C4-2B (cell line): ENCODE results near the gene ATXN7L1.

Experiments used
- H3K27ac ChIP-seq: fragments of 450-650 bp; 2 replicates; pipeline ENCODE4 v1.5.1; 2017
- CTCF ChIP-seq: fragments of 450-650 bp; conservative IDR thresholded peaks from 2 replicates; pipeline ENCODE4 v1.5.1; 2017; ENCODE audit warnings: mild to moderate bottlenecking
- ZFX ChIP-seq: fragments of 450-650 bp; IDR thresholded peaks from 2 replicates; pipeline ENCODE4 v1.6.1; 2017

Gene ATXN7L1

GRCh38 chr7:105622106-105622731, 254.2 kb downstream of the ATXN7L1 start:
- TF ChIP-seq ZFX, result no peak
- TF ChIP-seq CTCF, result no peak
- H3K27ac ChIP-seq, result no peak overlapping the region

GRCh38 chr7:105621617-105622016, 254.8 kb downstream of the ATXN7L1 start:
- no peak overlapping the region for H3K27ac ChIP-seq

GRCh38 chr7:105621176-105621575, 255.2 kb downstream of the ATXN7L1 start:
- TF ChIP-seq ZFX (no peak), CTCF (no peak)
- no peak overlapping the region for H3K27ac ChIP-seq

More at GRCh38 chr7:105621617-105622016, 254.8 kb downstream of the ATXN7L1 start:
- no peak for TF ChIP-seq ZFX
- no peak for TF ChIP-seq CTCF

- H3K27ac ChIP-seq, result no peak overlapping the region
- TF ChIP-seq ZFX (no peak), CTCF (no peak)
These were observed 256.8 kb downstream of the ATXN7L1 start for GRCh38 chr7:105619590-105619989.

GRCh38 chr7:105618016-105618296, 258.4 kb downstream of the ATXN7L1 start:
- H3K27ac ChIP-seq, result no peak overlapping the region
- TF ChIP-seq ZFX (no peak), CTCF (no peak)

- no peak overlapping the region for H3K27ac ChIP-seq
- TF ChIP-seq CTCF (no peak), ZFX (no peak)
These were observed 259.0 kb downstream of the ATXN7L1 start for GRCh38 chr7:105617280-105618015.

- no peak overlapping the region for H3K27ac ChIP-seq
- no peak for TF ChIP-seq ZFX
- TF ChIP-seq CTCF, result no peak
These were observed 262.0 kb downstream of the ATXN7L1 start for GRCh38 chr7:105614341-105614840.
